GM21526 (cell line): ENCODE data around the gene AMZ1.

Experiments
- ATAC-seq: cut with Tn5 transposase; IDR thresholded peaks from one replicate; pipeline ENCODE4 v1.9.1; 2021; ENCODE audit warnings: moderate library complexity; ENCODE audit not compliant: unreplicated experiment, low FRiP score

AMZ1 gene

GRCh38 chr7:2687881-2688318, at the start of gene AMZ1:
TSS of gene AMZ1 (plus strand) at chr7:2688202. CDS start at chr7:2700452, 12,250 bp downstream.
- ATAC-seq, result no peak

- no peak for ATAC-seq
These were observed 49.6 kb upstream of the AMZ1 start for GRCh38 chr7:2638224-2638991.

- ATAC-seq, result no peak
These were observed 48.8 kb upstream of the AMZ1 start for GRCh38 chr7:2639181-2639681.

GRCh38 chr7:2639695-2640481, 48.1 kb upstream of the AMZ1 start:
- ATAC-seq, result no peak

GRCh38 chr7:2640482-2640830, 47.5 kb upstream of the AMZ1 start:
- ATAC-seq, result no peak

- ATAC-seq, result no peak
These were observed 47.1 kb upstream of the AMZ1 start for GRCh38 chr7:2640846-2641316.

GRCh38 chr7:2641406-2642393, 46.3 kb upstream of the AMZ1 start:
- ATAC-seq, result no peak

GRCh38 chr7:2643386-2644219, 44.4 kb upstream of the AMZ1 start:
- ATAC-seq, result no peak

GRCh38 chr7:2644220-2644561, 43.8 kb upstream of the AMZ1 start:
- ATAC-seq, result no peak

GRCh38 chr7:2644562-2645273, 43.3 kb upstream of the AMZ1 start:
- ATAC-seq, result no peak

- ATAC-seq, result no peak
These were observed 42.6 kb upstream of the AMZ1 start for GRCh38 chr7:2645274-2645868.

- ATAC-seq, result no peak
These were observed 41.7 kb upstream of the AMZ1 start for GRCh38 chr7:2646336-2646679.

- no peak for ATAC-seq
These were observed 41.1 kb upstream of the AMZ1 start for GRCh38 chr7:2646680-2647571.

GRCh38 chr7:2647594-2648172, 40.3 kb upstream of the AMZ1 start:
- ATAC-seq, result no peak

- no peak for ATAC-seq
These were observed 38.7 kb upstream of the AMZ1 start for GRCh38 chr7:2649139-2649838.

GRCh38 chr7:2649991-2650390, 38.0 kb upstream of the AMZ1 start:
- no peak for ATAC-seq

GRCh38 chr7:2650451-2650850, 37.6 kb upstream of the AMZ1 start:
- ATAC-seq, result no peak
